GM10248 (cell line): Measurements from ENCODE around the gene METTL8.

Experiments
- CTCF ChIA-PET: fragments of 300-600 bp; sonication (Branson Sonifier 250); formaldehyde crosslinking; extraction: SDS; loops from one replicate; lab custom pipeline; 2021; ENCODE audit warnings: antibody characterized with exemption; lab: Yijun Ruan, JAX
- POLR2A ChIA-PET: fragments of 350-650 bp; sonication (Branson Sonifier 250); formaldehyde crosslinking; extraction: SDS; loops from one replicate; lab custom pipeline; 2020; ENCODE audit warnings: antibody characterized with exemption; lab: Yijun Ruan, JAX
- DNase-seq: peaks from one replicate; pipeline ENCODE4 v3.0.0; 2012; ENCODE audit errors: extremely low spot score
- TF ChIP-seq, protein P1 (sequence below): IDR thresholded peaks from 2 replicates; pipeline ENCODE4 v1.5.1; 2012; ENCODE audit warnings: mild to moderate bottlenecking, low read depth; ENCODE audit errors: extremely low read depth, missing control alignments, control extremely low read depth

METTL8 gene

DNA sequence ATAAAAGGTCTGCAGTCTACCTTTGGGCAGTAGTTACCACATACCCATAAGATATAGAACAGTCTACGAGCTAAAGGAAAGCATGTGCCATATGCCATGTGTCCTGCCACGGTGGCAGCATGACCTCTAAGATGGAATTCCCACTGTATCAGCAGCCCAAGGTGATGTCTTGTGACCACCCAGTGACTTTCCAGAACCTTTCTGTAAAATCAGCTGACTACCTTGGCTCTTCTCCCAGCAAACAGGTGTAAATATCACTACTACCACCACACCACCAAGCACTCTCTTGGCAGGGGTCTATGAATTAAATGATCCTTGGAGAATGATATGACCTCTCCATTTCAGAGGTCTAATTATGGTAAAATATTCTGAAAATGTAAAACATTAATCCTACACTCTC, 99.6 kb downstream of the METTL8 start:
- ChIA-PET POLR2A (no interaction called here), CTCF (interaction anchor here (0.8 to 3.0 kb wide), 14 partner anchors 9 to 405 kb away, joined by 3 to 19 read pairs (median 5); partner anchors contain the start of genes DCAF17, GORASP2 and METTL8)
- no peak for DNase-seq
- TF ChIP-seq, protein P1, sequence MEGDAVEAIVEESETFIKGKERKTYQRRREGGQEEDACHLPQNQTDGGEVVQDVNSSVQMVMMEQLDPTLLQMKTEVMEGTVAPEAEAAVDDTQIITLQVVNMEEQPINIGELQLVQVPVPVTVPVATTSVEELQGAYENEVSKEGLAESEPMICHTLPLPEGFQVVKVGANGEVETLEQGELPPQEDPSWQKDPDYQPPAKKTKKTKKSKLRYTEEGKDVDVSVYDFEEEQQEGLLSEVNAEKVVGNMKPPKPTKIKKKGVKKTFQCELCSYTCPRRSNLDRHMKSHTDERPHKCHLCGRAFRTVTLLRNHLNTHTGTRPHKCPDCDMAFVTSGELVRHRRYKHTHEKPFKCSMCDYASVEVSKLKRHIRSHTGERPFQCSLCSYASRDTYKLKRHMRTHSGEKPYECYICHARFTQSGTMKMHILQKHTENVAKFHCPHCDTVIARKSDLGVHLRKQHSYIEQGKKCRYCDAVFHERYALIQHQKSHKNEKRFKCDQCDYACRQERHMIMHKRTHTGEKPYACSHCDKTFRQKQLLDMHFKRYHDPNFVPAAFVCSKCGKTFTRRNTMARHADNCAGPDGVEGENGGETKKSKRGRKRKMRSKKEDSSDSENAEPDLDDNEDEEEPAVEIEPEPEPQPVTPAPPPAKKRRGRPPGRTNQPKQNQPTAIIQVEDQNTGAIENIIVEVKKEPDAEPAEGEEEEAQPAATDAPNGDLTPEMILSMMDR, result no peak

DNA sequence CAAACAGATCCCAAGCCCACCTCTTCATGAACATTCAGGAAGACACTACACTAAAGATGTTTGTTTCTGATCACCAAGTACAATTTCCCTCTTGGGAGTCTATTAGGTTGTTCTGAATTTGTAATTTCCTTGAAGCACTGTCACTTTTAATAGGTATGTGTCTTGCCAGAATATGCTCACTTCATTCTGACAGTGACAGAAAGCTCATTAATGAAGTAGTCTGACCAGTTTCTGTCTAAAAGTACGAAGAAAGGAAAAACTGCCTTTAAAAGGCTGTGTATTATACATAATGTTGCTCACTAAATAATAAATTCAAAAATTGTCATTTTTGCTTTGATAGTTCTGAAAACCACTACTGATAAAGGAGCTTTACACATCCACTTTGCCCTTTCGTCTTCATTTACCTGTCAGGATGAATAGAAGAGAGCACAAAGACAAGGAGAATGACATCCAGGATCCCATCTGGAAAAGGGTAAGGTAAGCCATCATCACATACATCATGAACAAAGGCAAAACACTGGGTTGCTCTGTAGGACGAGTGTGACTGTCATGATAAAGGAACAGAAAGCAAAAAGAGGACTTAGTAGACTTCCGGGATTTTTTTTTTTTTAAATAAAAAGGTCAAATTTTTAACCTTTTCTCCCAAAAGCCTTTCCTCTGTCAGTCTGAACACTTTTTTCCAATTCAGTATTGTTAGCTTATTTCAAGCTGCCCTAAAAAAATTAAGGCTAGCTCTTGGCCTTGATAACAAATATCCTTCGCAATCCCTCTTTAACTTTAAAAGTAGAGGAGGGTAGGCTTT, 103.4 kb downstream of the METTL8 start:
- CTCF ChIA-PET, result interaction anchor here (0.9 to 1.3 kb wide), 4 partner anchors 16 to 167 kb away, joined by 3 read pairs; no protein-coding TSS in a partner anchor
- DNase-seq, result no peak
- TF ChIP-seq, protein P1, result no peak
- POLR2A ChIA-PET, result interaction anchor here (0.7 kb wide), 1 partner anchor 9 kb away, joined by 6 read pairs; no protein-coding TSS in a partner anchor

DNA sequence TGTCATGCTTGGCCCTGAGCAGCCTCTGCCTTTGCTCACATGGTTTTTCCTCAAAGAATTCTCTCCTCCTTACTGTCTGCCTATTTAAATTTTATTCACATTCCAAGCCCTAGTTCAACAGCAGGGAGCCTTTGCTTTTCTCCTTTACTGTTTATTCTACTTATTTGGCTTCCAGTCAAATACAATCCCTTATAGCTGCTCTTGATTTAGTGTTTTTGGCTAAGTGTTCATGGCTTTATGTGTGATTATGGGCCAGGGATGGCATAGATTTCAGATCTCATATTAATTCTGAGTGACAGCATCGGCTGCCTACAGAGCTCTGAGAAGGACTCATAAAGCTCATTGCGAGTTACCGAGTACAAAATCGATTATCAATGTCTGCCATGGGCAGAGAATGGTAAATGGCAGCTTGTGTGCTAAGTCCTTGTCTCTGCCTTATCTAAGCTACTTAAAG, 106.7 kb downstream of the METTL8 start:
- TF ChIP-seq, protein P1, result no peak
- CTCF ChIA-PET, result interaction anchor here (0.9 to 4.3 kb wide), 7 partner anchors 7 to 89 kb away, joined by 3 to 19 read pairs (median 9); no protein-coding TSS in a partner anchor
- no peak for DNase-seq
- POLR2A ChIA-PET, result no interaction called here

DNA sequence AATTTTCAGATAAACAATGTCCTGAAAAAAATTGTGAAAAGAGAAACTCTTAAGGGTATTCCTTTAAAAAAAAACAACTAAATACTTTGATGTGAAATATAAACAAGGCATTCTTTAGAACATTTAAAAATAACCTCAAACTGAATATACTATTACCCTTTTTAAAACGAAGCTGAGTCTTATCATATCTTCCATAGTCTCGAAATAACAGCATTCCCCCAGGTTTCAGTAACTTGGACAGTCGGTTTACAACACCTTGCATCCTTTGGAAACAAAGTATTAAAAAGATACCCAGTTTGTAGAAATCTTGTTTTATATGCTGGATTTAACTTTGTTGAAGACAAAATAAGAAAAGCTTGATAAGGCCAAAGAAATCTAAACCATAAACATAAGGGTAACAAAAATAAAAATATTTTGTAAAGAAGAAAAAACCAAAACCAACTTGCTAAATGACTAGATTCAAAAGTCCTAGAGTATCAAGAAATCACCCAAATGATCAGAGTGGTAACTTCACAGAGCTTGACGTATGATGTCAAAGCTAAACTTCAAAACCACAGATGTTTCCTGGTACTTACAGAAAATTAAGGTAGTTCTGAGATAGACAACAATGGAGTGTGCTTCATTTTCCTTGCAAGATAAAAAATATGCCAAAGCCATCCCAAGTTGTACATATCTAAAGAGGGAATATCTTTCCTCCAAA, 107.8 kb downstream of the METTL8 start:
- ChIA-PET CTCF (interaction anchor here (0.8 to 4.3 kb wide), 9 partner anchors 8 to 353 kb away, joined by 3 to 19 read pairs (median 7); no protein-coding TSS in a partner anchor), POLR2A (interaction anchor here (1.5 kb wide), 1 partner anchor 90 kb away, joined by 6 read pairs; no protein-coding TSS in a partner anchor)

DNA sequence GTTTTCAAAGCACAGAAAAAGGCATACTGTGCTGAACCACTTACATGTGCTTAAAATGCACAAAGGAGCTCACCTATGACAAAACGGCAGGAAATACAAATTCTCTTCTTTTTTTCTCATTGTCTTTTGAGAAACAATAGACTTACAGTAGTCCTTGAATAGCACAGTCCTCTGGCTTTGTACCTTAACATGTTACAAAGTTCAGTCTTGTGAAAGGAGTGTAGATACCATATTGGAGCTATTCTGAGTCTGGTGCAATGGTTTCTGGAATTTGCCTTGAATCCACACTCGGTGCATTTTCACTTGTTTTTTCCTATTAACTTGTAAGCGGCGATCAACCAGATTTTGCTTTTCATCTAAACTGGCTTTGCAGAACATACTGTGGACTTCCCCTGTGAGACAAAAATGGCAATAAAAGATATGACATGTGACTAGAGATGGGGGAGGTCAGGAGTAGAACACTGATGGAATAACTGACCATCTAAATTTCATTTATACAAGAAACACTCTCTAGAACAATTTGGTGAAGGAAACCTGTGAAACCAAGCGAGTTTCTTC, 109.7 kb downstream of the METTL8 start:
- DNase-seq, result no peak
- ChIA-PET CTCF (interaction anchor here (1.0 to 4.3 kb wide), 7 partner anchors 9 to 109 kb away, joined by 3 to 19 read pairs (median 4); partner anchors contain the start of genes DCAF17 and METTL8), POLR2A (interaction anchor here (1.1 kb wide), 1 partner anchor 91 kb away, joined by 3 read pairs; no protein-coding TSS in a partner anchor)
- TF ChIP-seq, protein P1, result no peak

More for the DNA sequence above, 107.8 kb downstream of the METTL8 start:
- TF ChIP-seq, protein P1, result no peak
- no peak for DNase-seq
